ENCODE data around the gene LRRC15.
A peak's percentile ranks its signal among the peaks of the same experiment; 100 is the strongest.

LRRC15 gene

GRCh38 chr3:194369522-194370279 is at the start of gene LRRC15:
LRRC15 (minus strand) TSS chr3:194369743; CDS start chr3:194361043, 8,700 bp downstream.
- no peak for DNase-seq

GRCh38 chr3:194418671-194419070 is 49.1 kb upstream of the LRRC15 start:
- DNase-seq, result no peak

DNA sequence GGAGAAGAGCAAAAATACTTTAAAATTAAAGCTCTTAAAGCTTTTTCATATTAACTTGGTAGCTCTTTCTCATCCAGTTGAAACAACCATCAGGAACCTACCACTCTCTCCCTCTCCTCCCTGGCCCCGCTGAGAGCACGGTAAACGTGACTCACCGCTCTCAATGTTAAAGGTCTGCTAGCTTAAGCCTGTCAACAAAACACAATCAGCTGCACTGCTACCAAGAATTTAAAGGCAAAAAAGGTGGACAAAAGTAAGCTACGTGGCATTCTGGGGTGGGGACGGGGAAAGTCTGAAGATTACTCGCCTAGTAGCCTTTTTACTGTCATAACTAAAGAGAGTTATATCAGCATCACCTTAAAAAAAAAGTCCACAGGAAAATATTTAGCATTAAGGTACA is 37.9 kb upstream of the LRRC15 start:
- no peak for DNase-seq

GRCh38 chr3:194405766-194406165 is 36.2 kb upstream of the LRRC15 start:
- DNase-seq, result no peak

GRCh38 chr3:194404365-194405140 is 35.0 kb upstream of the LRRC15 start:
- DNase-seq, result peak; percentile 24

DNA sequence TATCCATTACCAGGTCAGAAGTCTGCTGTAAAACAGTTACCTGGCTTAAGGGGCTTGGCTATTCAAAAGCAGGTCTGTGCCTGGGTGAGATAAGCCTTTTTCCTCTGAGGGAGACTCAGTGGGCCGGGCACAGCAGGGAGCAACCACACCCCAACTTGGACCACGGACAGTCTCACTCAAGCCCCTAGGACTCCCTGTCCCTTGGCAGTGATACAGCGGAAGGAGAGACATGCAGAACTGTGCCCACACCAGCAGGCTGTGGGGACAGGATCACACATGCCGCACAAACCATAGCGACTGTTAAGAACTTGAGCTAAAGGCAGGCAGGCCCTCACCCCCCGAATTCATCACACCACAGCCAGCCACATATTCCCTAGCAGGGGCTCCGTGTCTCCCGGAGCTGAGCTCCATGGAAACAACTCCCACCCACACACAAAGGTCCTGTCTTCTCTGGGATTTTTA is 32.4 kb upstream of the LRRC15 start:
- no peak for DNase-seq

- no peak for DNase-seq
Observed at GRCh38 chr3:194401346-194401745, 31.8 kb upstream of the LRRC15 start.

GRCh38 chr3:194399874-194400411 is 30.4 kb upstream of the LRRC15 start:
- DNase-seq, result no peak

DNA sequence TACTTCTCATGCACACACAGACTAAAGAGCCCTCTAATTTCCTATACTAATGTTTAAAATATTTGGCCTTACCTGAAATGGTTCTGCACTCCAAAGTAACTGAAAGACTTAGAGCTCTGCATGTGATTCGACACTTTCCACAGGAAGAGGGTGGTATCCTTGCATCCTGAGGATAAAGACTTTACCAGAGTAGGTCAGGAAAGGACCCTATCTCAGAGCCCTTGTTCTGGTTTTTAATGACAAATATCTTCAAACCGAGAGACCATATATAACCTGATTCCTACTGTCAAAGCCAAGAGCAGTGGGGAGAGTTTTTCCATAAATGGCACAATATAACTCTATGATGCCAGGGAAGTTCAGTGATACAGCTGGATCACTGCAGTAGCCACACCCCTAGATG is 29.6 kb upstream of the LRRC15 start, which contains the start of gene GP5:
Gene GP5, minus strand, starts transcription at position 101 of the 400 bp plus-strand sequence. CDS start 984 bp downstream, outside the sequence.
- DNase-seq, result no peak

GRCh38 chr3:194397757-194398312 is 28.3 kb upstream of the LRRC15 start:
- no peak for DNase-seq

DNA sequence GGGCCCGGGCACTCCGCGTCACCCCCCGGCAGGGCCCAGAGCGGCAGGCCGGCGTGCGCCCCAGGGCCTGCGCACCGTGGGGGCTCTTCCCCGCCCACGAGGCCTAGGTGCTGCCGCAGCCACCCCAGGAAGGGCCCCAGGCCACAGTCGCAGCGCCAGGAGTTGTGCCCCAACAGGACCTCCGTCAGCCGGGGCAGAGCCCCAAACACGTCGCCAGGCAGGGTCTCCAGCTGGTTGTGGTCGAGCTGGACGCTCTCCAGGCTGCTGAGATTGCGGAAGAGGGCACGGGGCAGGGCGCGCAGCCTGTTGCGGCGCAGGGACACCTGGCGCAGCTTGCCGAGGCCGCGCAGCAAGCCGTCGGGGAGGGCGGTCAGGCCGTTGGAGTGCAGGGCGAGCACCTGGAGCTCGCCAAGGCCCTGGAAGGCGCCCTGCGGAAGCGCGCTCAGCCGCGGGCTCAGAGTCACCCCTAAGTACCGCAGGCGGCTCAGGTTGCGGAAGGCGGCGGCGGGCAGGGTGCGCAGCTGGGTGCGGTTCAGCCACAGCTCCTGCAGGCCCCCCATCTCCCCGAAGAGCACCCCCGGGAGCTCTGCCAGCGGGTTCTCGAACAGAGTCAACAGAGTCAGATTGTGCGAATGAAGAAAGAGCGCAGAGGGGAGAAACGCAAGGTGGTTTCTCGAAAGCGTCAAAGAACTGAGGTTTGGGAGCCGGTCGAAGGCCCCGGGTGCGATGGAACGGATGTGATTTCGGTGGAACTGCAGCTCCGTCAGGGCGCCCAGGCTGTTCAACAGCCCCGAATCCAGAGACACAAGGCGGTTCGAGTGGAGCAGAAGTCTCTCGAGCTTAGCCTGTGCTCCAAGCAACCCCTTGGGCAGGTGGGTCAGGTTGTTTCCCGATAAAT is 27.6 kb upstream of the LRRC15 start:
- DNase-seq, result no peak

DNA sequence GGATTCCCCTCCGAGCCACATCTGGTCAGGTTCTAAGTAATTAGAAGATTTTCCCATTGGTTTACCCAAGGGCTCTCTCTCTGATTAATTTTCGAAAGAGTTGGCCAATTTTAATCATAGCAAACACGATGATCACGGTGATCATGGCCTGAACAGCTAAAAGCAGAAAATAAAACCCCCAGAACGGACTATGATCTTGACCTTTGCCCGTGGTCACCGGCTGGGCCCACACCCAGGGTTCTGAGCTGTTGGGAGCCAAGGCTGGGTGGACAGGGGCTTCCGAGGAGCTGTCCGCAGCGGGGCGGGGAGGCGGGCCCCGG is 27.0 kb upstream of the LRRC15 start:
- DNase-seq, result no peak

GRCh38 chr3:194395778-194396538 is 26.4 kb upstream of the LRRC15 start:
- DNase-seq, result no peak

- peak; percentile 77 for DNase-seq
Observed at GRCh38 chr3:194395212-194395611, 25.7 kb upstream of the LRRC15 start.

DNA sequence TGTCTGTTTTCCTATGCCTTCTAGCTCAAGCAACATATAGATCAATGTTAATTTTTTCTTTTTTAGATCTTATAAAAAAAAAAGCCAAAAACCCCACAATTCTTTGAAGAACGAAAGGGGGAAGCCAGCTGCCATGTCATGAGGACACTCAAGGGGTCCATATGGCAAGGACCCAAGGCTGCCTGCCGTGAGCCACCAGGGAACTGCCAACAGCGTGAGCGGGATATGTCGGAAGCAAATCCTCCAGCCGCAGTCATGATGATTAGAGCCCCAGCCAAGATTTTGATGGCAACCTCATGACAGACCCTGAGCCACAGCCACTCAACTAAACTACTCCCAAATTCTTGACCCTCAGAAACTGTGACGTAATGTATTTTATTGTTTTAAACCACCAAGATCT is 23.0 kb upstream of the LRRC15 start:
- no peak for DNase-seq

- no peak for DNase-seq
Observed at GRCh38 chr3:194390835-194391234, 21.3 kb upstream of the LRRC15 start.

GRCh38 chr3:194389269-194389668 is 19.7 kb upstream of the LRRC15 start:
- DNase-seq, result no peak

DNA sequence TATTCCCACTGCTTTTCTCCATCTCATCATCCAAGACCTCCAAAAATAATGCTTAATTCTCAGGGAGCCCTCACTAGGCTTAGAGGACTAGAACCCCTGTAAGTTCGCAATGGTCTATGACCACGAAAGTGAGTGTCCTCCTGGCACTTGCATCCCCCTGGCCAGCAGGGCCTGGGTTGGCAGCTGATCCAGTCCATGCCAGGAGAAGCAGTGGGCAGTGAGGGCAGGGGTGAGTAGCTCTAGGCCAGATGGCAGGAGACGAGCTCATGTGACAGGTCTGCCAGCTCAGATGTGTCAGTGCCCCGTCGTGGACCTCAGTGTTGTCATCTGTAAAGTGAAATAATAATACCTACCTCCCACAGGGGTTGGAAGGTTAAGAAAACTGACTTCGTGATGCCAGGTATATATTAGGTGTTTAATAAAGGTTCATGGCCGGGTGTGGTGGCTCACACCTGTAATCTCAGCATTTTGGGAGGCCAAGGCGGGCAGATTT is 18.4 kb upstream of the LRRC15 start:
- no peak for DNase-seq

DNA sequence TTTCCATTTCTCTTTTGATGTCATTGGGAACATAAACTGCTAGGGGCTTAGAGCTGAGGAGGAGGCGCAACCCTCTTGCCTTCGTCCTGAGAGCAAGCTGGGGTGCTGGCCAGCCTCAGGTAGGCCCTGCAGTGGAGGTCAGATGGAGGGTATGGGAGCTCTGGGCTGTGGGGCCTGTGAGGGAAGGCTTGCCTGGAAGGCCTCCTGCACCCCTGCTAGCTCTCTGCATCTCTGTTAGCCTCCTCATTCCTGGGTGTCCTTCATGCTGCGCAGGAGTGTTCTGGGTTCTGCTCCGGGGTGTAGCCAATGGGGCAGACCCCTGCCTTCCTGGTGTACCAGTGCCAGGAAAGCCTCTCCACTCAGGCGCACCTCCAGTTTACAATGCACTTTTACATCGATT is 17.7 kb upstream of the LRRC15 start:
- DNase-seq, result no peak

DNA sequence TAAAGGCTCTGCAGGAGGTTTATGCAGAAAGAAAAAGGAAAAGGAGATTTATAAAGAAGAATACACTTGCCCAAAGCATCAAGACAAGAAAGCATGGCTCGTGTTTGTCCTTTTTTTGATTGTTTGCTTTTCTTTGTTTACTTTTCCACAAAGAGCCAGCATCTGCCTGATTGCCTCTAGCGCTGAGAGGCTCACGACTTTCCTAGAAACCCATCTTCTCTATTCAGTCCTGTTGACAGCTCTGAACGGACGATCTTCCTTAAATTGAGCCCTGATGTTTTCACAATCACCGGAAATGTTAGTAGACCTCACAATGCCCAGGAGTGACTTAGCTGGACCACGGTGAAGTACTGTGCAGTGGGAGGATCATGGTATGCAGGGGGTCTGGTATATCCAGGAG is 17.1 kb upstream of the LRRC15 start:
- DNase-seq, result no peak

DNA sequence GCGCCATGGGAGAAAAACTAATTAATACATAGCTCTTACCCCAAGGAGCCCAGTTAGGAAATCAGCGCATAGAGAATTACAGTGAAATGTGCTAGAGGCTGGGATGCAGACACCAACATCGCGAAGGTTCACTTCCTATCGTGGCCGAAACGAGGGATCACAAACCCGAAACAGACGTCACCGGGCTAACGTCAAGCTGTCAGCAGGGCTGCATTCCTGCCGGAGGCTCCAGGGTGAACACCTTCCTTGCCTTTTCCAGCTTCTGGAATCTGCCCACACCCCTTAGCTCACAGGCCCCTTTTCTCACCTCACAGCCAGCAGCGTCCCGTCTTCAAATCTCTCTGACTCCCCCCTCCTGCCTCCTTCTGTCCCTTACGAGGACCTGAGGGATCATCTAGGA is 16.5 kb upstream of the LRRC15 start:
- no peak for DNase-seq

DNA sequence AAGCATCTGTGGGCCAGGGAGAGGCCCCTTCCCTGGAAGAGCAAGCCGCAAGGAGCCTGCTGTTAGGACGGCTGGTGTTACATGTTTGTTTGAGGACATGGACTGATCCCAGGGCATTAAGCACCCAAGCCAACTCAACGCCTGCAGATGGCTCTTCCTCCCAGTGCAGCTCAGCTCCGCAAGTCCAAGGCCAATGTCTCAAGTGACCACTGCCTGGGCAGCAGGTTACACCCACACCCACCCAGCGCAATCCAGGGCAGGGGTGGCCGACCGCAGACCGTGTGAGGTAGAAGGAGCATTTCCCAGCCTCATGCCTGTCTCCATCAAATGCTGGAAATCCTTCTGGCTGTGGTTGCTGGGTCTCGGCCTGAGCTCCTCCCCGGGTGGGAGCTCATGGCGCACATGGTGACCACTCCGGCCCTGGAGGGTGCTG is 15.0 kb upstream of the LRRC15 start:
- DNase-seq, result no peak

Data from NCI-H1417 treated with DMSO at 0.1 percent for 48 hours (cell line).